NB4 (cell line): ENCODE measurements around the gene SLC25A21.
"Not testable (repeated sequence)": the region's sequence is repeated elsewhere in the genome, so short reads cannot be mapped to it uniquely, and the experiment has no call there.

Experiments used
- DNase-seq: peaks from one replicate; pipeline ENCODE4 v3.0.0; 2010; ENCODE audit warnings: low read depth
- H3K4me3 ChIP-seq: one replicate; pipeline ENCODE4 v1.5.1; 2011; ENCODE audit warnings: mild to moderate bottlenecking, low read depth, low read length, moderate library complexity
- CTCF ChIP-seq: IDR thresholded peaks from one replicate; pipeline ENCODE4 v1.5.1; 2012; ENCODE audit warnings: low read depth, low read length
- MYC ChIP-seq: IDR thresholded peaks from 2 replicates; pipeline ENCODE4 v1.6.1; 2011; ENCODE audit warnings: low read depth, low read length
- POLR2A ChIP-seq: IDR thresholded peaks from 2 replicates; pipeline ENCODE4 v1.6.1; 2011; ENCODE audit warnings: mild to moderate bottlenecking; ENCODE audit not compliant: insufficient read length; ENCODE audit errors: extremely low read depth
- TF ChIP-seq, protein P1 (sequence below): IDR thresholded peaks from 2 replicates; pipeline ENCODE4 v1.6.1; 2011; ENCODE audit warnings: low read depth, low read length

The SLC25A21 gene

GRCh38 chr14:37172024-37172869 is at the start of gene SLC25A21:
Gene SLC25A21, minus strand, starts transcription at chr14:37172606.
- DNase-seq: no peak
- TF ChIP-seq POLR2A (no peak), MYC (no peak), CTCF (no peak)
- TF ChIP-seq, protein P1, sequence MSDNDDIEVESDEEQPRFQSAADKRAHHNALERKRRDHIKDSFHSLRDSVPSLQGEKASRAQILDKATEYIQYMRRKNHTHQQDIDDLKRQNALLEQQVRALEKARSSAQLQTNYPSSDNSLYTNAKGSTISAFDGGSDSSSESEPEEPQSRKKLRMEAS: no peak
- H3K4me3 ChIP-seq: no peak within 1 kb of the TSS

DNA sequence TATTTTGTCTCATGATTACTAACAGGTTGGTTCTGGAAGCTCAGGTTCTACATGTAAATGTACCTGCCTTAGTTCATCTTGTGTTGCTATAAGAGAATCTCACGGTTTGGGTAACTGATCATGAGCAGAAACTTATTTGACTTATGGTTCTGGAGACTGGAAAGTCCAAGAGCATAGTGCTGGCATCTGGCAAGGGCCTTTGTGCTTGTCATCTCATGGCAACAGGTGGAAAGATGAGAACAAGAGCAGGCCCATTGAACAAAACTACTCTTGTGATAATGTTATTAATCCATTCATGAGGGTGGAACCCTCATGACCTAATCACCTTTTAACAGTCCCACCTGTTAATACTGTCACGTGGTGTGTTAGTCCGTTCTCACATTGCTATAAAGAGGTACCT is 48.7 kb upstream of the SLC25A21 start:
- no peak overlapping the region for H3K4me3 ChIP-seq
- no peak for DNase-seq
- TF ChIP-seq MYC (no peak), POLR2A (no peak)

DNA sequence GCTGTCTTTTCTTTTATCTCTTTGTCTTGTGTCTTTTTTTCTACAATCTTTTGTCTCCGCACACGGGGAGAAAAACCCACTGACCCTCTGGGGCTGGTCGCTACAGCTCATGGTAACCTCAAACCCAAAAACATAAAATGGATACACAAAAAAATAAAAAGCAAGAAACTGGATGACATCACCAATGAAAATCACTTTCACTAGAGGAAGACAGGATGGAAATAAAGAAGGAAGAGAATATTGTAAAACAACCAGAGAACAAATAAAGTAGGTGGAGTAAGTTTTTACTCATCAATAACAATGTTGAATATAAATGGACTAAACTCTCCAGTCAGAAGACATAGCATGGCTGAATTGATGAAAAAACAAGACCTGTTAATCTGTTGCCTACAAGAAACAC is 42.9 kb upstream of the SLC25A21 start:
- no peak overlapping the region for H3K4me3 ChIP-seq
- DNase-seq: no peak
- TF ChIP-seq POLR2A (no peak), MYC (no peak)

GRCh38 chr14:37213016-37213415 is 40.6 kb upstream of the SLC25A21 start:
- TF ChIP-seq CTCF (no peak), MYC (no peak), POLR2A (no peak)
- TF ChIP-seq, protein P1: no peak
- no peak overlapping the region for H3K4me3 ChIP-seq

GRCh38 chr14:37210448-37210847 is 38.0 kb upstream of the SLC25A21 start:
- DNase-seq: no peak
- no peak overlapping the region for H3K4me3 ChIP-seq
- no peak for TF ChIP-seq POLR2A
- TF ChIP-seq, protein P1: no peak
- TF ChIP-seq MYC: no peak
- TF ChIP-seq CTCF: no peak

More at GRCh38 chr14:37213016-37213415, 40.6 kb upstream of the SLC25A21 start:
- no peak for DNase-seq

- DNase-seq, H3K4me3 ChIP-seq: not testable (repeated sequence)
Measured at GRCh38 chr14:37209617-37210016, 37.2 kb upstream of the SLC25A21 start.

- DNase-seq, H3K4me3 ChIP-seq: not testable (repeated sequence)
Measured at GRCh38 chr14:37205623-37206605, 33.5 kb upstream of the SLC25A21 start.
